ENCODE measurements around the gene PRKAG1. TPM values are rescaled to one million over a fixed set of nuclear protein-coding genes. Genes with fewer than 3 reads are reported as not detected.

The PRKAG1 gene
- total RNA-seq, 1 donor: 29.8 TPM

DNA sequence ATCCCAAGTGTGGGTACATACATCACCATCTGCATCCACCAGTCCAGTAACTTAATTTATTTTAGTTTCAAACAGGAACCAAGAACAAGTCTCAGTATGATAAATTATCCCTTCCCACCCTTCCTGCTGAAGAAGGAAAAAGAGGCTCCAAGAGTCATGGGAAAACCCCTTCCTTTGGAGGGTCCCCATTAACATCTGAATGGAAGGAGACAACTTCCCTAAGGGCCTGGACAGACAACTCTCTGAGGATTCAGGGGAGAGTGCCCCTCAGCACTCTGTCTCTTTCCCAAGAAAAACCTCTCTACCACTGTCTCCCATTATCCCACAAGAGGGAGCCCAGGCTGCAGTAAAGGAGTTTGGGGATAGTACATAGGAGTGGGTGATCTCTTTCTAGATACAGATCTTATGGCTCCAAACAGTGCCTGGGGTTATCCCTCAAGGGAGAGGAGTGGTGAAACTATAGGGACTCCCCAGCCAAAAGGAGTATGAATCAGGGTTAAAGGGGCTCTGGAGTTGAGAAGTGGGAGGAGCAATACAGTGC is 53.2 kb downstream of the PRKAG1 start:
- Histone ChIP-seq H3K9me3 (ENCODE audit: low read depth, low read length) (no peaks in the 10 kb centered on the region), H3K27me3 (ENCODE audit: insufficient read depth, low read length) (peaks cover 10% of the 10 kb centered on the region), H3K4me3 (ENCODE audit: low read length) (no peak overlapping the region), H3K4me1 (ENCODE audit: insufficient read depth, low read length) (peaks cover 12% of the 10 kb centered on the region)

DNA sequence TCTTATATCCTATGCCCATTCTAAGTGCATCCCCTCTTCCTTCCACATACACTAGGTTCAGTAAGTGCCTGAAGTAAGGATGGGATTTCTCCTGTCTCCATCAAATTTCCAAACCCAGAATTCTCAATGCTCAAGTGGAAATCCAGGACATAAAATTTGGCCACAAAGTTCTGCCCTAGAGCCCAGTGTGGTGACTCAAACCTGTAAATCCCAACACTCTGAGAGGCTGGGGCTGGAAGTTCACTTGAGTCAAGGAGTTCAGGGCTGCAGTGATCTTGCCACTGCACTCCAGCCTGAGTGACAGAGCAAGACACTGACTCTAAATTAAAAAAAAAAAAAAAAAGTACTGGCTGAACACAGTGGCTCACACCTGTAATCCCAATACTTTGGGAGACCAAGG is 56.8 kb downstream of the PRKAG1 start:
- H3K9me3 ChIP-seq (ENCODE audit: low read depth, low read length): no peaks in the 10 kb centered on the region
- no peaks in the 10 kb centered on the region for H3K27me3 ChIP-seq (ENCODE audit: insufficient read depth, low read length)
- no peak overlapping the region for H3K4me3 ChIP-seq (ENCODE audit: low read length)
- peaks cover 9% of the 10 kb centered on the region for H3K4me1 ChIP-seq (ENCODE audit: insufficient read depth, low read length)

DNA sequence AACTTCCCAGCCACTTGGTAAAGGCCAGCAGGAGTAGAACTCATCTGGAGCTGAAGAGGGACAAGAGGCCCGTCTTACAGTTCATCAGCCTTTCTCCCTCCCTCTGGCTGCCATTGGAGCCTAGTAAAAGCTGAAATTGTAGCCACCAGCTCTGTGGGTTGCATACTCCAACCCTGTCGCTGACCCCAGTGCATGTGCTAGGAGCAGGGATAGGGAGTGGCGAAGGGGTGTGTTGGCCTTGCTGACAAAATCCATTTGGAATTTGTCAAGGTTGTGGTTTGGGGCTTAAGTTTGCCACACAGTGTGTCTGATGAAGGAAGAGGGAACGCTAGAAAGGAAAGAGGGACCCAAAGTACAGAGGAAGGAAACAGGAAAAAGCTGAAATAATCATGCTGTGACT is 57.2 kb downstream of the PRKAG1 start:
- Histone ChIP-seq H3K4me3 (ENCODE audit: low read length) (no peak overlapping the region), H3K4me1 (ENCODE audit: insufficient read depth, low read length) (peaks cover 14% of the 10 kb centered on the region), H3K9me3 (ENCODE audit: low read depth, low read length) (no peaks in the 10 kb centered on the region), H3K27me3 (ENCODE audit: insufficient read depth, low read length) (no peaks in the 10 kb centered on the region)

DNA sequence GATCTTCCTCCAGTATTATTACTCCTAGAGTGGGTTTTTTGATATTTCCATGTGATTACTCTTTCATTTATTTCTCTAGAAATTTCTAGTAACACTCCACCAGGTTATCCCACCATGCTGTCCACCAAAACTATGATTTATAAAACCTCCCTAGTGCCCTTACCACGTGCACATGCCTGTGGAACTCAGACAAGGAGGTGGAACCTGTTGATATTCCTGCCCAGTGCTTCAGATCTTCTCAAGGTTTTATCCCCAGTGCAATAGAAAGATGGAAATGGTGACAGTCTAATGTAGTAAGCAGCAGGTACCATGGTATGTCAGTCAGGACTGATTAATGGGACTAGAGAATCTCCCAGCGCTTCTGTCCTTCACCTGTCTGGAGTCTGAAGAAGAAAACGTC is 57.7 kb downstream of the PRKAG1 start:
- Histone ChIP-seq H3K4me3 (ENCODE audit: low read length) (no peak overlapping the region), H3K9me3 (ENCODE audit: low read depth, low read length) (no peaks in the 10 kb centered on the region), H3K27me3 (ENCODE audit: insufficient read depth, low read length) (no peaks in the 10 kb centered on the region), H3K4me1 (ENCODE audit: insufficient read depth, low read length) (peaks cover 19% of the 10 kb centered on the region)

DNA sequence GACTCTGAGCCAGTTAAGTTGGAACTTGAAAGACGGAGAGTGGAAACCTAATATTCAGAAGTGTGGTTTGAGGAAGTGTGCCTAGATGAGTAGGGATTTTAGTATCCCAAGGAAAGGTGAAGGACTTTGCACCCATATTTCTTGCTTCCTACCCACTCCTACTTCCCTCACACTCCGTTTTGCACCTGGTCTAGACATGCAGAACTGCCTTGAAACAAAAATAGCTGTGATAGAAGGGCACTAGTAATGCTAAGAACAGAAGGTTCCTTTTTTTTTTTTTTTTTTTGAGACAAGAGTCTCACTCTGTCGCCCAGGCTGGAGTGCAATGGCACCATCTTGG is 60.6 kb downstream of the PRKAG1 start:
- H3K4me1 ChIP-seq (ENCODE audit: insufficient read depth, low read length): peaks cover 37% of the 10 kb centered on the region
- H3K27me3 ChIP-seq (ENCODE audit: insufficient read depth, low read length): no peaks in the 10 kb centered on the region
- H3K4me3 ChIP-seq (ENCODE audit: low read length): no peak overlapping the region

DNA sequence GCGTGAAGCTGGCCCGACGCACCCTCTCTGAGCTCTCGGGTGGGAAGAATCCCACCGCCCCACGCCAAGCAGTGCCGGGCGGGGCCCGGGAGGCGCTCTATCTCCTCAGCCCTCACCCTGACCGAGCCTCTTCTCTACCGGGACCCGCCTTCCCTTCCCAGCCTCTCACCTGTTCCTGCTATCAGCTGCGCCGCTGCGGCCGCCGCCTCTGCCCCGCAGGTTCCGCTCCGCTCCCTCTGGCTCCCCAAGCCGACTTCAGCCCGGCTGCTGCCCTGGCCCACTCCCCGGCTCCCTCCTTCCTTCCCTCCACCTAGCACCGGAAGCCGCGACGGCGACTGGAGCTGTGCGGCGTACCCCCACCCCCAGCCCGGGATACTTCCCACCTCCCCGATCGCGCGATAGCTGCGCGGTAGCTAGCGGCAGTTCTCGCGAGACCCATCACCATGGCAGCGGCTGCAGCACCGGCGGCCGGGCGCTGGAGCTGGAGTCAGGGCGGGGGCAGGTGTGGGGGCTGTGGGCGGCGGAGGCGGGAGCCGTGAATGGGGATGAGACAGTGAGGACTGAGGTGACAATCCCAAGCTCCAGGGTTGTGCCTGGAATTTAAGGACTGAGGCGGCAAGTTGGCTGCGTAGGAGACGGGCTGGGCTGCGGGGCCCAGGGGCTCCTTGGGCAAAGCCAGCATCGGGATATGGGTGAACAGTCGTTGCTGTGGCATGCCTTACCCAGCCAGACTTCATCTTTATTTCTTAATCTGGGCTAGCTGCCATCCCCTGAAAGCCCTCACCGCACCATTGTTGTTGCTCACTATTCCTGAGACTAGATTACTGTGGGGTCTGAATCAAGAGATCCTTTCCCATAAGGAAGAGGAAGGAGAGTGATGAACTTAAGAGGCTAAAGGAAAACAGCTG is 61.2 kb downstream of the PRKAG1 start, which contains the start of gene ARF3:
TSS of gene ARF3 (minus strand) at position 347 of the 908 bp plus-strand sequence. CDS start 16,392 bp downstream, outside the sequence.
- H3K27me3 ChIP-seq (ENCODE audit: insufficient read depth, low read length): no peaks in the 10 kb centered on the region
- H3K4me3 ChIP-seq (ENCODE audit: low read length): peak within 1 kb of the TSS; percentile 94
- H3K9me3 ChIP-seq (ENCODE audit: low read depth, low read length): no peaks in the 10 kb centered on the region
- peaks cover 37% of the 10 kb centered on the region for H3K4me1 ChIP-seq (ENCODE audit: insufficient read depth, low read length)

More for the DNA sequence above, 60.6 kb downstream of the PRKAG1 start:
- H3K9me3 ChIP-seq (ENCODE audit: low read depth, low read length): no peaks in the 10 kb centered on the region

DNA sequence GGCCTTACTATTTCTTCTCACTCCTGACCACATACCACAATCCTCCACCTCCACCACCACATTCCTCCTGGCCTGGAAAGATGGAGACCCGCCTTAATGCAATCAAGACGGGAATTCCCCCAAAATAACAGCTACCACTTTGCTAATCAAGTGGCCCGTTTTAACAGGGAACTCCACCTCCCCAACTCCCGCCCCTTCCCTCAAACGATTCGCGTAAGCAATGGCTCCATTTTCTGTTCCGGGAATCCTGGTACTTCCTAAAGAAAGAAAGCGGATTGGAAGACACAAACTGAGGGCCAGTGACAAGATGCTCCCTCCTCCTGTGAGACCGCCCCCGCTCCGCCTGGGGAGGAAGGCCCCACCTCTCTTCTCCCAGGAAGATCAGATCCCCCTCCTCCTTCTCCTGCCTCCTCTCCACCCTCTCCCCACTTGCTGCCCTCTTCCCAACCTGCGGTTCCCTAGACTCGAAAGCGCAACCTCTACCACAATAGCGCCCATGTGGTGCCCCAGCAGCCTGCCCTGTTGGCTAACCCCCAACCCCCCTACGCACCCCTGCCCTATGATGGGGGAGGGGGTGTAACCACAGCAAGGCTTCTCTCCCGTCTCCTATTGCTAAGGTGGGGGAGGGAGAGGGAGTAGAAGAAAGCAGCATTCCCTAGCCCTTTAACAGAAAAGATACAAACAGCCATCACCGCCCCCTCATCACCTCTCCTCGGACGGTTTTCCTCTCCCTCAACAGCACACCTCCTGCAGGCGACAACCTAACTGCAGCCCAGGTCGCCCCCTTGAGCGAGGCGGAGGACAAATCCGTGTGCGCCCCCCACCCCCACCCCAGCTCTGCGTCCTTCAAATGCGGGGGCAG is 62.1 kb downstream of the PRKAG1 start:
- no peaks in the 10 kb centered on the region for H3K9me3 ChIP-seq (ENCODE audit: low read depth, low read length)
- H3K27me3 ChIP-seq (ENCODE audit: insufficient read depth, low read length): no peaks in the 10 kb centered on the region
- H3K4me3 ChIP-seq (ENCODE audit: low read length): peak overlapping the region; percentile 94
- H3K4me1 ChIP-seq (ENCODE audit: insufficient read depth, low read length): peaks cover 37% of the 10 kb centered on the region

DNA sequence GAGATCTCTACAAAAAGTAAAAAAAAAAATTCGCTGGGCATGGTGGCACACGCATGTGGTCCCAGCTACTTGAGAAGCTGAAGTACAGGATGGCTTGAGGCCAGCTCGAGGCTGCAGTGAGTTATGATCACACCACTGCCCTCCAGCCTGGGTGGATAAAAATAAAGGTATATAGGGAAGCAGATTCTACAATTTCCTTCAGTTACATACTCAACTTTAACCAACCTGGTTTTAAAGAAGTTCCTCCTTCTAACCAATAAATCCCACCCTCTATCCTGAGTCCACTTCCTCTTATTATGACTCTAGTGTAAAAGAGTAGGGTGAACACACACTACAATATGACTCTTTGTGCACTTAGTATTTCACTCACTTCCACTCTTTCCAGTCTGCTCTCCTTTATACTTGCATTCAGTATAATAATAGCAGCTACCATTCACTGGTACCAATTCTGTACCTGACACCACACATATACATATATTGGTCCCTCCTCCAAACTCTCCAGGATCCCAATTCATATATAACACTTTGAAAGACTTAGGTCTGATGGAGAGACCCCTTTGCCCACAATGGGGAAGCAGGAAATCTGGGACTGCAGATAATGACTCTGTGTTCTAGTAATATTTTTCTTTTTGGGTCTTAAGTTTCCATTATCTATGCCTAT is 63.6 kb downstream of the PRKAG1 start:
- Histone ChIP-seq H3K4me3 (ENCODE audit: low read length) (no peak overlapping the region), H3K4me1 (ENCODE audit: insufficient read depth, low read length) (peaks cover 37% of the 10 kb centered on the region), H3K9me3 (ENCODE audit: low read depth, low read length) (no peaks in the 10 kb centered on the region), H3K27me3 (ENCODE audit: insufficient read depth, low read length) (no peaks in the 10 kb centered on the region)

DNA sequence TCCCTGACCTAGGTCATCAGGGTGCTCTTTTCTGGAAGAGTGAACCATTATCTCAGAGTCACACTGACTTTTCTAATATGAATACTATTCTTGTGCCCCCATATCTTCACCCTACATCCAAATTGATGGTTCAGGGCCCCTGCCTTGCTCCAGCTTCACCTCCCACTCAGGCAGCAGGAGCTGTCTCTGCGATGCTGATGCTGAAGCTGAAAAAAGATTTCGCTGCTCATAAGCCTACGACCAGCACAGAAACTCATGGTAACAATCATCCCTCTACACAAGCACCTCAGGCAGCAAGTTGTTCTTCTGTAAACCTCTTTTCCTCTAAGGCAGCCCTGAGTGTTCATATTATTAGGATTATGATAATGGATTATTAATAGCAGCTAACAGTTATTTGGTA is 64.5 kb downstream of the PRKAG1 start:
- Histone ChIP-seq H3K27me3 (ENCODE audit: insufficient read depth, low read length) (no peaks in the 10 kb centered on the region), H3K9me3 (ENCODE audit: low read depth, low read length) (no peaks in the 10 kb centered on the region), H3K4me3 (ENCODE audit: low read length) (no peak overlapping the region), H3K4me1 (ENCODE audit: insufficient read depth, low read length) (peaks cover 37% of the 10 kb centered on the region)

DNA sequence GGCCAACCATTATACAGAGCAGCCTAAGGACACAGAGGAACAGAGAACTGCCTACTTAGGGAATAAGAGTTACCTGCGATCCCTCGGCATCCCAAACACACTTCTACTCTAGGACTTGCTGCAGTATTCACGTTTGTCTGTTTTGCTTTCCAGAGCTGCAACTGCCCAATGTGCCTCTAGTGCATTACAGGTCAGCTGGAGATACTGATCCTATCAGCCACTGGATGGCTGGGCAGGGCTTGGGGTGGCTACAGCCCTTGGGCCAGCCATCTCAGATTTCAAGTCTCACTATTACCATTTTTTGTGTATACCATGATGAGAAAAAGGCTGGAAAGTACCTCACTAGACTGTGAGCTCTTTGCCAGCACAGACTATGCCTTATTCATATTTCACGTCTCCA is 65.9 kb downstream of the PRKAG1 start:
- Histone ChIP-seq H3K4me1 (ENCODE audit: insufficient read depth, low read length) (peaks cover 30% of the 10 kb centered on the region), H3K9me3 (ENCODE audit: low read depth, low read length) (no peaks in the 10 kb centered on the region), H3K27me3 (ENCODE audit: insufficient read depth, low read length) (no peaks in the 10 kb centered on the region), H3K4me3 (ENCODE audit: low read length) (no peak overlapping the region)

Other genes starting within 250 kb of the PRKAG1 start
- gene ADCY6, start 229.7 kb downstream of the PRKAG1 start, total RNA-seq: 0.52 TPM
- 0.63 TPM for gene CACNB3, start 200.3 kb downstream of the PRKAG1 start, total RNA-seq
- gene DDX23, start 166.6 kb downstream of the PRKAG1 start, total RNA-seq: 51.9 TPM
- 6.2 TPM for gene RND1, start 152.9 kb downstream of the PRKAG1 start, total RNA-seq
- gene FKBP11, start 93.3 kb downstream of the PRKAG1 start, total RNA-seq: 25.0 TPM
- 38.2 TPM for gene ARF3, start 61.3 kb downstream of the PRKAG1 start, total RNA-seq
- gene WNT10B, start 47.0 kb downstream of the PRKAG1 start, total RNA-seq: 0.94 TPM
- gene WNT1, start 40.5 kb downstream of the PRKAG1 start, total RNA-seq: 0.10 TPM
- gene DDN, start 19.4 kb downstream of the PRKAG1 start, total RNA-seq: 0.21 TPM
- gene KMT2D, start 42.0 kb upstream of the PRKAG1 start, total RNA-seq: 47.8 TPM
- gene RHEBL1, start 51.2 kb upstream of the PRKAG1 start, total RNA-seq: 2.5 TPM
- 0.21 TPM for gene DHH, start 76.0 kb upstream of the PRKAG1 start, total RNA-seq
- gene LMBR1L, start 92.1 kb upstream of the PRKAG1 start, total RNA-seq: 133 TPM
- gene TUBA1B, start 112.6 kb upstream of the PRKAG1 start, total RNA-seq: 216 TPM
- 285 TPM for gene TUBA1A, start 170.3 kb upstream of the PRKAG1 start, total RNA-seq
- 52.3 TPM for gene TUBA1C, start 246.3 kb upstream of the PRKAG1 start, total RNA-seq

Measured in mononuclear cell (primary cell).